ENCODE results near the gene DMD.
"Not testable (repeated sequence)": the region's sequence is repeated elsewhere in the genome, so short reads cannot be mapped to it uniquely, and the experiment has no call there.

The DMD gene

GRCh38 chrX:33095079-33095478 lies 116.3 kb downstream of the DMD start:
- TF ChIP-seq CTCF (conservative IDR thresholded peaks at IDR 0.05; ENCODE audit: low read depth, low read length): no peak
- no peak for DNase-seq (ENCODE audit: low read depth)
- H3K4me3 ChIP-seq (ENCODE audit: low read depth, low read length): no peak overlapping the region

- DNase-seq (ENCODE audit: low read depth): no peak
- H3K4me3 ChIP-seq (ENCODE audit: low read depth, low read length): no peak overlapping the region
- no peak for TF ChIP-seq CTCF (conservative IDR thresholded peaks at IDR 0.05; ENCODE audit: low read depth, low read length)
These were observed 123.9 kb downstream of the DMD start for GRCh38 chrX:33087411-33087810.

- DNase-seq (ENCODE audit: low read depth): no peak
- no peak overlapping the region for H3K4me3 ChIP-seq (ENCODE audit: low read depth, low read length)
- no peak for TF ChIP-seq CTCF (conservative IDR thresholded peaks at IDR 0.05; ENCODE audit: low read depth, low read length)
These were observed 124.5 kb downstream of the DMD start for GRCh38 chrX:33086886-33087285.

GRCh38 chrX:33082371-33082770 lies 129.0 kb downstream of the DMD start:
- DNase-seq (ENCODE audit: low read depth): no peak
- H3K4me3 ChIP-seq (ENCODE audit: low read depth, low read length): no peak overlapping the region
- TF ChIP-seq CTCF (conservative IDR thresholded peaks at IDR 0.05; ENCODE audit: low read depth, low read length): no peak

- no peak overlapping the region for H3K4me3 ChIP-seq (ENCODE audit: low read depth, low read length)
- TF ChIP-seq CTCF (conservative IDR thresholded peaks at IDR 0.05; ENCODE audit: low read depth, low read length): no peak
- DNase-seq (ENCODE audit: low read depth): no peak
These were observed 133.1 kb downstream of the DMD start for GRCh38 chrX:33078273-33078672.

GRCh38 chrX:33073660-33074059 lies 137.7 kb downstream of the DMD start:
- not testable (repeated sequence) for DNase-seq (ENCODE audit: low read depth); H3K4me3 ChIP-seq (ENCODE audit: low read depth, low read length)

- H3K4me3 ChIP-seq (ENCODE audit: low read depth, low read length): no peak overlapping the region
- DNase-seq (ENCODE audit: low read depth): no peak
- no peak for TF ChIP-seq CTCF (conservative IDR thresholded peaks at IDR 0.05; ENCODE audit: low read depth, low read length)
These were observed 145.9 kb downstream of the DMD start for GRCh38 chrX:33065415-33065814.

- no peak for TF ChIP-seq CTCF (conservative IDR thresholded peaks at IDR 0.05; ENCODE audit: low read depth, low read length)
- no peak for DNase-seq (ENCODE audit: low read depth)
- no peak overlapping the region for H3K4me3 ChIP-seq (ENCODE audit: low read depth, low read length)
These were observed 149.3 kb downstream of the DMD start for GRCh38 chrX:33062041-33062440.
